Measurements from ENCODE around the gene SEZ6L.

GRCh38 chr22:26339755-26340154, 170.5 kb downstream of the SEZ6L start:
- TF ChIP-seq, protein P1, sequence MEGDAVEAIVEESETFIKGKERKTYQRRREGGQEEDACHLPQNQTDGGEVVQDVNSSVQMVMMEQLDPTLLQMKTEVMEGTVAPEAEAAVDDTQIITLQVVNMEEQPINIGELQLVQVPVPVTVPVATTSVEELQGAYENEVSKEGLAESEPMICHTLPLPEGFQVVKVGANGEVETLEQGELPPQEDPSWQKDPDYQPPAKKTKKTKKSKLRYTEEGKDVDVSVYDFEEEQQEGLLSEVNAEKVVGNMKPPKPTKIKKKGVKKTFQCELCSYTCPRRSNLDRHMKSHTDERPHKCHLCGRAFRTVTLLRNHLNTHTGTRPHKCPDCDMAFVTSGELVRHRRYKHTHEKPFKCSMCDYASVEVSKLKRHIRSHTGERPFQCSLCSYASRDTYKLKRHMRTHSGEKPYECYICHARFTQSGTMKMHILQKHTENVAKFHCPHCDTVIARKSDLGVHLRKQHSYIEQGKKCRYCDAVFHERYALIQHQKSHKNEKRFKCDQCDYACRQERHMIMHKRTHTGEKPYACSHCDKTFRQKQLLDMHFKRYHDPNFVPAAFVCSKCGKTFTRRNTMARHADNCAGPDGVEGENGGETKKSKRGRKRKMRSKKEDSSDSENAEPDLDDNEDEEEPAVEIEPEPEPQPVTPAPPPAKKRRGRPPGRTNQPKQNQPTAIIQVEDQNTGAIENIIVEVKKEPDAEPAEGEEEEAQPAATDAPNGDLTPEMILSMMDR (IDR thresholded peaks at IDR 0.05), result no peak
- TF ChIP-seq POLR2A (IDR thresholded peaks at IDR 0.05), result no peak
